H1 (cell line): ENCODE measurements around the gene SUPT7L. TPM values are rescaled to one million over a fixed set of nuclear protein-coding genes. Genes with fewer than 3 reads are reported as not detected.
"Not testable (repeated sequence)": the region's sequence is repeated elsewhere in the genome, so short reads cannot be mapped to it uniquely, and the experiment has no call there.

Experiments used
- CTCF ChIA-PET: fragments of 300-600 bp; sonication (Branson Sonifier 250); formaldehyde crosslinking; loops from one replicate; lab custom pipeline; 2021; ENCODE audit not compliant: partially characterized antibody; lab: Charles Lee
- POLR2A ChIA-PET: fragments of 300-600 bp; sonication (Branson Sonifier 250); formaldehyde crosslinking; loops from one replicate; lab custom pipeline; 2021; ENCODE audit warnings: inconsistent platforms; ENCODE audit not compliant: partially characterized antibody; lab: Charles Lee
- DNase-seq, 2 experiments: peaks; one replicate each; pipeline versions ENCODE4 v3.0.0 to v3.0.0-alpha.2; 2010 to 2022; ENCODE audit warnings: low spot score in 2 of 2, low read depth in 1 of 2, mixed read lengths in 1 of 2
- FAIRE-seq: peaks from 2 replicates; lab custom pipeline; 2011; peaks lifted over from hg19 to GRCh38; lab: Jason Lieb, UNC
- H2AFZ ChIP-seq: 2 replicates; pipeline ENCODE4 v1.8.1; 2012; ENCODE audit warnings: low read length, inconsistent platforms
- H2AK5ac ChIP-seq: 2 replicates; pipeline ENCODE4 v1.6.1; 2013; ENCODE audit warnings: low read depth, low read length
- H2BK120ac ChIP-seq: replicated peaks from 2 replicates; pipeline ENCODE3; 2013; ENCODE audit warnings: low read depth, low read length, inconsistent platforms
- H2BK12ac ChIP-seq: 2 replicates; pipeline ENCODE4 v1.6.1; 2013; ENCODE audit warnings: low read depth, low read length
- H2BK15ac ChIP-seq: 2 replicates; pipeline ENCODE4 v1.6.1; 2013; ENCODE audit warnings: low read length
- H2BK20ac ChIP-seq: 2 replicates; pipeline ENCODE4 v1.6.1; 2013; ENCODE audit warnings: low read length
- H2BK5ac ChIP-seq: 2 replicates; pipeline ENCODE4 v1.6.1; 2013; ENCODE audit warnings: low read depth, low read length
- H3K14ac ChIP-seq: 2 replicates; pipeline ENCODE4 v1.6.1; 2013; ENCODE audit warnings: inconsistent platforms; ENCODE audit not compliant: insufficient read length
- H3K18ac ChIP-seq: 2 replicates; pipeline ENCODE4 v1.6.1; 2013; ENCODE audit warnings: low read length; ENCODE audit errors: extremely low read depth
- H3K23ac ChIP-seq: 2 replicates; pipeline ENCODE4 v1.6.1; 2013; ENCODE audit warnings: inconsistent platforms; ENCODE audit not compliant: insufficient read length
- H3K23me2 ChIP-seq: 2 replicates; pipeline ENCODE4 v1.6.1; 2013; ENCODE audit warnings: low read depth, low read length
- H3K27ac ChIP-seq: 2 replicates; pipeline ENCODE4 v1.6.1; 2011; ENCODE audit warnings: low read depth, low read length, inconsistent platforms
- H3K27me3 ChIP-seq, 4 experiments: replicated peaks in 1 of 4; 1 replicate in 1 of 4; 2 replicates in 3 of 4; pipeline versions ENCODE4 v1.6.1 to v1.8.1; 2011 to 2013; ENCODE audit warnings: low read length in 3 of 4, mild to moderate bottlenecking in 3 of 4, inconsistent platforms in 2 of 4, mixed read lengths in 2 of 4, moderate library complexity in 1 of 4; ENCODE audit not compliant: control insufficient read depth in 3 of 4, insufficient read depth in 3 of 4; ENCODE audit errors: extremely low read depth in 1 of 4
- H3K36me3 ChIP-seq, 4 experiments: 2 replicates each; pipeline versions ENCODE4 v1.6.1 to v1.8.1; 2011 to 2013; ENCODE audit warnings: mild to moderate bottlenecking in 4 of 4, low read length in 3 of 4, moderate library complexity in 2 of 4, control low read depth in 1 of 4, inconsistent platforms in 1 of 4; ENCODE audit not compliant: insufficient read depth in 4 of 4, control insufficient read depth in 2 of 4
- H3K4ac ChIP-seq: replicated peaks from 2 replicates; pipeline ENCODE3; 2013; ENCODE audit warnings: low read length, low read depth, mixed read lengths, inconsistent platforms; ENCODE audit not compliant: insufficient read length
- H3K4me1 ChIP-seq, 4 experiments: replicated peaks in 1 of 4; 1 replicate in 1 of 4; 2 replicates in 3 of 4; pipeline versions ENCODE4 v1.6.1 to v1.8.1; 2011 to 2013; ENCODE audit warnings: low read length in 3 of 4, inconsistent platforms in 2 of 4, mixed read lengths in 1 of 4; ENCODE audit not compliant: insufficient read depth in 4 of 4, control insufficient read depth in 3 of 4
- H3K4me2 ChIP-seq, 2 experiments: 2 replicates each; pipeline versions ENCODE4 v1.6.1 to v1.8.1; 2011 to 2013; ENCODE audit warnings: low read depth in 2 of 2, low read length in 2 of 2, control low read depth in 1 of 2, inconsistent platforms in 1 of 2, mild to moderate bottlenecking in 1 of 2; ENCODE audit not compliant: insufficient read depth in 1 of 2
- H3K4me3 ChIP-seq, 4 experiments: fragments of 200-600, 300-600 bp in 1 of 4; sonication (generic), shearing (Covaris generic), sonication (Bioruptor Twin) in 1 of 4; 2 replicates each; pipeline versions ENCODE4 v1.5.1 to v1.8.1; 2011 to 2016; ENCODE audit warnings: low read length in 4 of 4, low read depth in 3 of 4, control low read depth in 2 of 4, inconsistent platforms in 2 of 4, mild to moderate bottlenecking in 2 of 4, mixed read lengths in 1 of 4, moderate library complexity in 1 of 4; ENCODE audit not compliant: insufficient read depth in 2 of 4; ENCODE audit errors: extremely low read depth in 1 of 4
- H3K56ac ChIP-seq: replicated peaks from 2 replicates; pipeline ENCODE3; 2013; ENCODE audit warnings: low read depth, mild to moderate bottlenecking, mixed read lengths, low read length, inconsistent platforms; ENCODE audit not compliant: insufficient read length
- H3K79me1 ChIP-seq: 2 replicates; pipeline ENCODE4 v1.6.1; 2013; ENCODE audit warnings: low read depth, low read length, control low read depth
- H3K79me2 ChIP-seq, 2 experiments: 2 replicates each; pipeline versions ENCODE4 v1.6.1 to v1.8.1; 2012 to 2013; ENCODE audit warnings: low read length in 2 of 2, mild to moderate bottlenecking in 2 of 2, inconsistent platforms in 1 of 2; ENCODE audit not compliant: insufficient read depth in 2 of 2, control insufficient read depth in 1 of 2
- H3K9ac ChIP-seq, 4 experiments: replicated peaks in 1 of 4; 1 replicate in 1 of 4; 2 replicates in 3 of 4; pipeline versions ENCODE4 v1.6.1 to v1.8.1; 2011 to 2013; ENCODE audit warnings: low read depth in 3 of 4, low read length in 3 of 4, control low read depth in 2 of 4, mild to moderate bottlenecking in 2 of 4, moderate library complexity in 2 of 4, inconsistent platforms in 1 of 4; ENCODE audit errors: extremely low read depth in 1 of 4
- H3K9me3 ChIP-seq, 2 experiments: 2 replicates each; pipeline versions ENCODE4 v1.6.1 to v1.8.1; 2012 to 2013; ENCODE audit warnings: mild to moderate bottlenecking in 2 of 2, moderate library complexity in 2 of 2, control low read depth in 1 of 2, inconsistent platforms in 1 of 2, low read depth in 1 of 2, low read length in 1 of 2, mixed read lengths in 1 of 2; ENCODE audit not compliant: insufficient read depth in 2 of 2
- H4K20me1 ChIP-seq, 2 experiments: replicated peaks in 1 of 2; 2 replicates each; pipeline versions ENCODE3 to v1.8.1; 2011 to 2013; ENCODE audit warnings: inconsistent platforms in 2 of 2, low read length in 2 of 2, mild to moderate bottlenecking in 1 of 2; ENCODE audit not compliant: insufficient read depth in 2 of 2, control insufficient read depth in 1 of 2
- H4K5ac ChIP-seq: 2 replicates; pipeline ENCODE4 v1.6.1; 2013; ENCODE audit warnings: low read length, low read depth, mixed read lengths, inconsistent platforms; ENCODE audit not compliant: insufficient read length
- H4K8ac ChIP-seq: 2 replicates; pipeline ENCODE4 v1.8.0; 2013; ENCODE audit warnings: mild to moderate bottlenecking, moderate library complexity, low read length, inconsistent platforms; ENCODE audit not compliant: insufficient read depth; ENCODE audit errors: extremely low read depth
- H4K91ac ChIP-seq: replicated peaks from 2 replicates; pipeline ENCODE3; 2013; ENCODE audit warnings: low read length, mixed read lengths, inconsistent platforms; ENCODE audit not compliant: insufficient read length
- WGBS, 2 experiments: shearing (Covaris generic) in 1 of 2; methylation state at CpG; one replicate each; pipeline versions ENCODE4 v1.1.6 to v1.1.7; 2013 to 2015; ENCODE audit warnings: low lambda C conversion rate in 2 of 2, mixed read lengths in 2 of 2, inconsistent platforms in 1 of 2, low coverage in 1 of 2, missing lambda C conversion rate in 1 of 2; ENCODE audit not compliant: insufficient replicate concordance in 2 of 2, insufficient coverage in 1 of 2, insufficient read length in 1 of 2; ENCODE audit errors: extremely low coverage in 1 of 2, missing lambda C conversion rate in 1 of 2; 5-methylcytosine and 5-hydroxymethylcytosine counted together
- polyA plus RNA-seq, 7 experiments: library from polyadenylated mRNA; depleted of rRNA in 3 of 7; stranded (reverse) in 5 of 7; unstranded in 2 of 7; fragments of >200 nt in 5 of 7; fragments of 200-250 nt in 2 of 7; gene quantifications; 1 replicate in 5 of 7; 2 replicates in 1 of 7; 4 replicates in 1 of 7; pipeline versions ENCODE4 v1.2.1 to v1.2.3, GENCODE V29; 2011 to 2013; ENCODE audit warnings: missing spikeins in 2 of 7, mixed read lengths in 2 of 7
- total RNA-seq: library from RNA; stranded (reverse); fragmentation: NEBNext Ultra II Directional; extraction: Animal tissue kit (Norgen Biotek cat#: 25700); gene quantifications from 2 replicates; pipeline ENCODE4 v1.2.1, GENCODE V29; 2021

The SUPT7L gene
- total and polyA plus RNA-seq, 2 of the 8 experiments (the other 6 are each of a cell fraction or from before 2014, with no cell fraction given), result 22.2 to 26.6 TPM

DNA sequence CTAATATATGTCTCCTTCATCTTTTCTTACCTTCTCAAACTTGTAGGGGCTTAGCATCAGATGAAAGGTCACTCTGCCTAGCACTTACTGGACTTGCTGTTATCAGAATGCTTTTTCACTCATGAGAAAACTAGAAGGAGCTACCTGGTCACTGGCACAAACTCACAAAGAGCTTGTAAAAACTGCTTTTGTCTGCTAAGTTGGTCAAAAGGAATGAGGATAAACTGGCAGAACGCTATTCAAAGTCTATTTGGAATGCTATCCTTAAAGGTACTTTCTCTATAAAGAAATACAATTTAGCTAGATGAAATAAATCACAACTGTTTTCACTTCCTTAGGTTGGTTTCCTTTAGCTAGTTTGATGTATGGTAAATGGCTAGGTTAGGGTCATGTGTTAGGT, 37.1 kb downstream of the SUPT7L start:
- H2BK5ac ChIP-seq, H3K4me1 ChIP-seq, H3K27ac ChIP-seq, H3K23me2 ChIP-seq, H4K5ac ChIP-seq, H2BK15ac ChIP-seq, H3K79me1 ChIP-seq, H2AK5ac ChIP-seq, H2BK20ac ChIP-seq, DNase-seq, H3K9me3 ChIP-seq, H3K23ac ChIP-seq, H4K20me1 ChIP-seq, H3K4me2 ChIP-seq, FAIRE-seq, H3K9ac ChIP-seq, H3K18ac ChIP-seq, H3K4me3 ChIP-seq, H3K56ac ChIP-seq, H2AFZ ChIP-seq, H2BK120ac ChIP-seq, H2BK12ac ChIP-seq, CTCF ChIA-PET, H3K14ac ChIP-seq, H3K27me3 ChIP-seq, H3K4ac ChIP-seq, H4K91ac ChIP-seq, H4K8ac ChIP-seq: not testable (repeated sequence)
- WGBS, 2 experiments, result 81% methylated on average over 1 of the region's 1 CpG; no CpG with 5 or more reads in 1 of the 2 experiments
- Histone ChIP-seq H3K36me3 (peaks cover 3 to 31% (median 6%) of the 10 kb centered on the region in 4 experiments; a peak in 7 of 8 replicates), H3K79me2 (peaks cover 0 to 12% of the 10 kb centered on the region in 2 experiments; a peak in 2 of 4 replicates)
- POLR2A ChIA-PET, result interaction anchor here (1.3 kb wide), 1 partner anchor 16 kb away, joined by 3 read pairs; no protein-coding TSS in a partner anchor
